ENCODE results near the gene ESF1. TPM values are rescaled to one million over a fixed set of nuclear protein-coding genes. Genes with fewer than 3 reads are reported as not detected.

ESF1 gene
- polyA plus RNA-seq, 2 of the 4 experiments (the other 2 are of a cell fraction) = 30.5 to 34.8 TPM

GRCh38 chr20:13681248-13682125, 103.2 kb downstream of the ESF1 start:
- peak; percentile 63 to 67 for DNase-seq (ENCODE audit: low read depth in 1 of 2, low spot score in 1 of 2)
- 56% methylated on average over 4 of the region's 4 CpGs for WGBS (ENCODE audit: missing lambda C conversion rate)
- H3K9me3 ChIP-seq = no peaks in the 10 kb centered on the region

GRCh38 chr20:13678944-13679343, 105.8 kb downstream of the ESF1 start:
- H3K4me2 ChIP-seq = no peak overlapping the region
- WGBS (ENCODE audit: missing lambda C conversion rate) = 82% methylated on average over 1 of the region's 1 CpG
- DNase-seq (ENCODE audit: low read depth in 1 of 2, low spot score in 1 of 2) (no peak), ATAC-seq (no peak), FAIRE-seq (no peak)
- H3K4me1 ChIP-seq = peaks cover 13% of the 10 kb centered on the region
- H3K9me3 ChIP-seq = no peaks in the 10 kb centered on the region
- no peak overlapping the region for H3K4me3 ChIP-seq
- ChIA-PET CTCF (interaction anchor here (1.2 kb wide), 1 partner anchor 560 kb away, joined by 3 read pairs; no protein-coding TSS in a partner anchor), POLR2A (no interaction called here)
- H3K27ac ChIP-seq = no peak overlapping the region
- no peak for TF ChIP-seq HOXA7 (CRISPR knock-in tag; IDR thresholded peaks at IDR 0.05)
- TF ChIP-seq EP300 (IDR thresholded peaks at IDR 0.05) = no peak

More at GRCh38 chr20:13681248-13682125, 103.2 kb downstream of the ESF1 start:
- peak overlapping the region; percentile 29 to 77 for H3K27ac ChIP-seq
- CTCF ChIA-PET = interaction anchor here (0.8 kb wide), 1 partner anchor 406 kb away, joined by 3 read pairs; no protein-coding TSS in a partner anchor
- peak; percentile 75 to 91 for ATAC-seq
- H3K4me2 ChIP-seq = peak overlapping the region; percentile 50
- peak; percentile 91 for FAIRE-seq
- no peak overlapping the region for H3K4me3 ChIP-seq
- peaks cover 13% of the 10 kb centered on the region for H3K4me1 ChIP-seq
- TF ChIP-seq ESRRA (IDR thresholded peaks at IDR 0.05; ENCODE audit: borderline replicate concordance, low read length) (0 out of 2 replicates have a peak, but pooled peaks have one; percentile 20), NFE2L2 (conservative IDR thresholded peaks at IDR 0.05; ENCODE audit: low read length) (peak; percentile 94), FOSL2 (IDR thresholded peaks at IDR 0.05) (peak; percentile 37; the same call in 1 of the 2 replicates), FOSL2 (CRISPR knock-in tag; IDR thresholded peaks at IDR 0.05) (peak; percentile 31), TP53 (CRISPR knock-in tag; IDR thresholded peaks at IDR 0.05) (no peak), MAFK (IDR thresholded peaks at IDR 0.05; ENCODE audit: partially characterized antibody) (peak; percentile 96), CEBPB (IDR thresholded peaks at IDR 0.05) (0 out of 4 replicates have a peak, but pooled peaks of 1 of the 2 experiments have one; percentile 3)
- POLR2A ChIA-PET = interaction anchor here (1.1 kb wide), 1 partner anchor 104 kb away, joined by 3 read pairs; no protein-coding TSS in a partner anchor

- Histone ChIP-seq H3K9me3 (no peaks in the 10 kb centered on the region), H3K4me2 (no peak overlapping the region), H3K4me3 (no peak overlapping the region), H3K4me1 (peaks cover 13% of the 10 kb centered on the region), H3K27ac (no peak overlapping the region)
- no peak for FAIRE-seq
- ATAC-seq = no peak
- 91% methylated on average over 4 of the region's 4 CpGs for WGBS (ENCODE audit: missing lambda C conversion rate)
- ChIA-PET POLR2A (no interaction called here), CTCF (interaction anchor here (0.6 to 1.2 kb wide), 3 partner anchors 14 to 464 kb away, joined by 3 to 4 read pairs (median 4); no protein-coding TSS in a partner anchor)
- no peak for TF ChIP-seq SREBF2 (IDR thresholded peaks at IDR 0.05)
- TF ChIP-seq CBX2 (IDR thresholded peaks at IDR 0.05; ENCODE audit: borderline replicate concordance, low read depth) = no peak
- no peak for TF ChIP-seq TP53 (CRISPR knock-in tag; IDR thresholded peaks at IDR 0.05)
- no peak for TF ChIP-seq NFE2L2 (conservative IDR thresholded peaks at IDR 0.05; ENCODE audit: low read length)
- TF ChIP-seq CBX8 (IDR thresholded peaks at IDR 0.05) = no peak
- TF ChIP-seq HES2 (IDR thresholded peaks at IDR 0.05) = no peak
- no peak for TF ChIP-seq BCL3 (IDR thresholded peaks at IDR 0.05)
- TF ChIP-seq ELK1 (IDR thresholded peaks at IDR 0.05; ENCODE audit: low read depth, low read length) = no peak
- TF ChIP-seq EP300 (IDR thresholded peaks at IDR 0.05) = no peak
- TF ChIP-seq POLR2AphosphoS2 (conservative IDR thresholded peaks at IDR 0.05; ENCODE audit: low read length) = no peak
- TF ChIP-seq BHLHE40 (IDR thresholded peaks at IDR 0.05; ENCODE audit: low read depth, low read length) = no peak
- no peak for TF ChIP-seq RARB (CRISPR knock-in tag; IDR thresholded peaks at IDR 0.05)
- no peak for TF ChIP-seq KDM1A (IDR thresholded peaks at IDR 0.05; ENCODE audit: low read depth)
- TF ChIP-seq RAD21 (conservative IDR thresholded peaks at IDR 0.05 in 1 of 2, IDR thresholded peaks at IDR 0.05 in 1 of 2) = no peak
- TF ChIP-seq NR3C1 (IDR thresholded peaks at IDR 0.05) = no peak
- TF ChIP-seq CTCF (IDR thresholded peaks at IDR 0.05) = no peak
- no peak for TF ChIP-seq MYC (IDR thresholded peaks at IDR 0.05; ENCODE audit: borderline replicate concordance, low read length)
- no peak for TF ChIP-seq MAX (IDR thresholded peaks at IDR 0.05)
- TF ChIP-seq FOSL2 (IDR thresholded peaks at IDR 0.05) = no peak
- no peak for TF ChIP-seq FOSL2 (CRISPR knock-in tag; IDR thresholded peaks at IDR 0.05)
- no peak for TF ChIP-seq MAFK (IDR thresholded peaks at IDR 0.05; ENCODE audit: partially characterized antibody)
- DNase-seq (ENCODE audit: low read depth in 1 of 2, low spot score in 1 of 2) = no peak
These were observed 107.5 kb downstream of the ESF1 start for GRCh38 chr20:13677241-13677640.

Data from A549 (cell line).